Right cardiac atrium (tissue), 5 donors: ENCODE data around the gene NRXN2. TPM values are rescaled to one million over a fixed set of nuclear protein-coding genes. Genes with fewer than 3 reads are reported as not detected.

Experiments
- ATAC-seq, 2 donors: fragments of 200-7000 bp; cut with Tn5 transposase; one replicate each; pipeline versions ENCODE4 v1.8.0 to v1.9.1; 2020; ENCODE audit warnings: moderate library complexity in 2 of 2, mild to moderate bottlenecking in 1 of 2
- DNase-seq, 3 donors: peaks; one replicate each; pipeline ENCODE4 v3.0.0-alpha.2; 2020
- H3K27ac ChIP-seq: one replicate; pipeline ENCODE4 v1.5.1; 2013; ENCODE audit warnings: mild to moderate bottlenecking, low read length, control low read depth, moderate library complexity
- H3K27me3 ChIP-seq: one replicate; pipeline ENCODE4 v1.6.1; 2013; ENCODE audit not compliant: control insufficient read depth, insufficient read depth
- H3K4me1 ChIP-seq: one replicate; pipeline ENCODE4 v1.6.1; 2013; ENCODE audit warnings: low read length; ENCODE audit not compliant: control insufficient read depth, insufficient read depth
- H3K4me3 ChIP-seq: one replicate; pipeline ENCODE4 v1.5.1; 2013; ENCODE audit warnings: low read length, control low read depth
- H3K9me3 ChIP-seq: one replicate; pipeline ENCODE4 v1.6.1; 2013; ENCODE audit warnings: low read length; ENCODE audit not compliant: control insufficient read depth
- WGBS: extraction: QIAGEN DNeasy Blood & Tissue Kit; methylation state at CpG from one replicate; pipeline ENCODE4 v1.1.7; 2013; 5-methylcytosine and 5-hydroxymethylcytosine counted together
- intact Hi-C, 4 donors: fragments of 100-400 bp; cut with DNase I; formaldehyde crosslinking; loops; one replicate each; pipeline versions ENCODE4 v1.11.0 to v1.14.0; 2022 to 2023
- long read RNA-seq, 4 donors: library from polyadenylated mRNA; unstranded; transcript quantifications; one replicate each; pipeline ENCODE4 v2.0.0, GENCODE V29; 2020 to 2021
- polyA plus RNA-seq: library from polyadenylated mRNA; stranded (reverse); fragments of 200-250 nt; gene quantifications from one replicate; pipeline ENCODE4 v1.2.3, GENCODE V29; 2013
- total RNA-seq, 4 donors: library from RNA; stranded (reverse); fragmentation: NEBNext Ultra II Directional; extraction: Animal tissue kit (Norgen Biotek cat#: 25700); gene quantifications; one replicate each; pipeline ENCODE4 v1.2.1, GENCODE V29; 2021
- donor health status: healthy with polysubstance abuse.
- donor health status: DM: no; HTN: yes; CAD: no.
- donor health status: DM: no; HTN: no; CAD: no.
- donor health status: DM: no; HTN: yes; CAD: no; lungs with severe emphysema.
- donor health status: DM: yes; HTN: yes; CAD: no.

The NRXN2 gene
- total RNA-seq, result 1 to 10 TPM; 2.1 to 5.7 (median 2.9) TPM
- 2.2 TPM for polyA plus RNA-seq
- long read RNA-seq, donor 1, partial matches to known transcripts, result 1 of 2 reads
- long read RNA-seq, donor 1, other reads (novel, unspliced or antisense), result 1 of 2 reads
- long read RNA-seq, donor 2, result 0 reads
- long read RNA-seq, donor 3, result 0 reads
- long read RNA-seq, donor 4, result 0 reads

GRCh38 chr11:64723117-64723906 is at the start of gene NRXN2:
Gene NRXN2, minus strand, starts transcription at chr11:64723197. Its CDS starts 9,498 bp downstream, at chr11:64713699.
- Histone ChIP-seq H3K9me3 (no peaks in the 10 kb centered on the region), H3K4me1 (no peaks in the 10 kb centered on the region), H3K4me3 (peak within 1 kb of the TSS; percentile 66), H3K27me3 (no peaks in the 10 kb centered on the region), H3K27ac (no peak within 1 kb of the TSS)
- 2% methylated on average over 66 of the region's 66 CpGs for WGBS
- peak; percentile 86 to 95 (median 93) for DNase-seq
- intact Hi-C loops, result loop anchor here in 2 of 4 donors (2.0 to 5.0 kb wide), 2 partner anchors 35 to 36 kb away; no protein-coding TSS in a partner anchor
- peak; percentile 96 to 97 for ATAC-seq

- WGBS, result 54% methylated on average over 3 of the region's 3 CpGs
- H3K9me3 ChIP-seq, result no peaks in the 10 kb centered on the region
- ATAC-seq, result no peak
- H3K4me3 ChIP-seq, result no peak overlapping the region
- H3K4me1 ChIP-seq, result peaks cover 3% of the 10 kb centered on the region
- intact Hi-C loops, result no loop called here
- no peak overlapping the region for H3K27ac ChIP-seq
- no peak for DNase-seq
- H3K27me3 ChIP-seq, result no peaks in the 10 kb centered on the region
Measured at GRCh38 chr11:64772303-64773018, 49.5 kb upstream of the NRXN2 start.

GRCh38 chr11:64771861-64772260 is 48.9 kb upstream of the NRXN2 start:
- Histone ChIP-seq H3K4me3 (no peak overlapping the region), H3K4me1 (peaks cover 3% of the 10 kb centered on the region), H3K27me3 (no peaks in the 10 kb centered on the region), H3K27ac (no peak overlapping the region), H3K9me3 (no peaks in the 10 kb centered on the region)
- 72% methylated on average over 2 of the region's 2 CpGs for WGBS
- DNase-seq, result no peak
- no peak for ATAC-seq
- intact Hi-C loops, result no loop called here

- ATAC-seq (no peak), DNase-seq (no peak)
- 90% methylated on average over 12 of the region's 12 CpGs for WGBS
- Histone ChIP-seq H3K4me1 (no peaks in the 10 kb centered on the region), H3K9me3 (no peaks in the 10 kb centered on the region), H3K27ac (no peak overlapping the region), H3K27me3 (no peaks in the 10 kb centered on the region), H3K4me3 (no peak overlapping the region)
- intact Hi-C loops, result no loop called here
Measured at GRCh38 chr11:64770120-64770519, 47.1 kb upstream of the NRXN2 start.

GRCh38 chr11:64769283-64769682 is 46.3 kb upstream of the NRXN2 start:
- no peaks in the 10 kb centered on the region for H3K9me3 ChIP-seq
- 88% methylated on average over 6 of the region's 6 CpGs for WGBS
- H3K27me3 ChIP-seq, result no peaks in the 10 kb centered on the region
- no peak overlapping the region for H3K27ac ChIP-seq
- H3K4me1 ChIP-seq, result no peaks in the 10 kb centered on the region
- peak in 1 of 3 donors; percentile 4 for DNase-seq
- intact Hi-C loops, result no loop called here
- no peak overlapping the region for H3K4me3 ChIP-seq
- ATAC-seq, result no peak

GRCh38 chr11:64768300-64768694 is 45.3 kb upstream of the NRXN2 start:
- H3K9me3 ChIP-seq, result no peaks in the 10 kb centered on the region
- H3K27ac ChIP-seq, result no peak overlapping the region
- no peak overlapping the region for H3K4me3 ChIP-seq
- H3K4me1 ChIP-seq, result peaks cover 6% of the 10 kb centered on the region
- no peak for ATAC-seq
- no peaks in the 10 kb centered on the region for H3K27me3 ChIP-seq
- intact Hi-C loops, result no loop called here
- whole genome bisulfite sequencing, result 87% methylated on average over 6 of the region's 6 CpGs
- peak in 1 of 3 donors; percentile 9 for DNase-seq

GRCh38 chr11:64767344-64768299 is 44.6 kb upstream of the NRXN2 start:
- intact Hi-C loops, result no loop called here
- Histone ChIP-seq H3K4me3 (no peak overlapping the region), H3K27me3 (no peaks in the 10 kb centered on the region), H3K9me3 (no peaks in the 10 kb centered on the region), H3K27ac (peak overlapping the region; percentile 3), H3K4me1 (peaks cover 8% of the 10 kb centered on the region)
- ATAC-seq (peak in 1 of 2 donors; percentile 9), DNase-seq (peak; percentile 73 to 87 (median 83))
- WGBS, result 50% methylated on average over 19 of the region's 19 CpGs

- no peak overlapping the region for H3K4me3 ChIP-seq
- 95% methylated on average over 11 of the region's 11 CpGs for WGBS
- intact Hi-C loops, result no loop called here
- H3K27me3 ChIP-seq, result no peaks in the 10 kb centered on the region
- H3K9me3 ChIP-seq, result no peaks in the 10 kb centered on the region
- no peak overlapping the region for H3K27ac ChIP-seq
- peaks cover 8% of the 10 kb centered on the region for H3K4me1 ChIP-seq
- DNase-seq, result peak; percentile 17 to 58 (median 45)
- ATAC-seq, result no peak
Measured at GRCh38 chr11:64766881-64767280, 43.9 kb upstream of the NRXN2 start.

GRCh38 chr11:64765851-64766665 is 43.1 kb upstream of the NRXN2 start:
- no peaks in the 10 kb centered on the region for H3K9me3 ChIP-seq
- intact Hi-C loops, result no loop called here
- no peak overlapping the region for H3K27ac ChIP-seq
- 87% methylated on average over 42 of the region's 42 CpGs for whole genome bisulfite sequencing
- ATAC-seq, result no peak
- H3K4me3 ChIP-seq, result no peak overlapping the region
- H3K27me3 ChIP-seq, result no peaks in the 10 kb centered on the region
- peaks cover 8% of the 10 kb centered on the region for H3K4me1 ChIP-seq
- DNase-seq, result peak; percentile 21 to 69 (median 55)
